NB4 (cell line): ENCODE measurements around the gene RIT2.

Source experiments
- DNase-seq: peaks from one replicate; pipeline ENCODE4 v3.0.0; 2010; ENCODE audit warnings: low read depth
- H3K4me3 ChIP-seq: one replicate; pipeline ENCODE4 v1.5.1; 2011; ENCODE audit warnings: mild to moderate bottlenecking, low read depth, low read length, moderate library complexity
- CTCF ChIP-seq: IDR thresholded peaks from one replicate; pipeline ENCODE4 v1.5.1; 2012; ENCODE audit warnings: low read depth, low read length
- MAX ChIP-seq: IDR thresholded peaks from 2 replicates; pipeline ENCODE4 v1.6.1; 2011; ENCODE audit warnings: low read depth, low read length
- MYC ChIP-seq: IDR thresholded peaks from 2 replicates; pipeline ENCODE4 v1.6.1; 2011; ENCODE audit warnings: low read depth, low read length
- POLR2A ChIP-seq: IDR thresholded peaks from 2 replicates; pipeline ENCODE4 v1.6.1; 2011; ENCODE audit warnings: mild to moderate bottlenecking; ENCODE audit not compliant: insufficient read length; ENCODE audit errors: extremely low read depth

The RIT2 gene

GRCh38 chr18:42822711-42823110 is 292.8 kb downstream of the RIT2 start:
- DNase-seq = no peak
- TF ChIP-seq POLR2A (no peak), MAX (no peak), CTCF (no peak), MYC (no peak)
- H3K4me3 ChIP-seq = no peak overlapping the region

GRCh38 chr18:42821492-42821891 is 294.0 kb downstream of the RIT2 start:
- H3K4me3 ChIP-seq = no peak overlapping the region
- TF ChIP-seq MYC = no peak
- TF ChIP-seq MAX = no peak
- TF ChIP-seq CTCF = no peak
- TF ChIP-seq POLR2A = no peak
- DNase-seq = no peak

- DNase-seq = no peak
- no peak overlapping the region for H3K4me3 ChIP-seq
- TF ChIP-seq MAX (no peak), MYC (no peak), CTCF (no peak), POLR2A (no peak)
Measured at GRCh38 chr18:42814618-42815017, 300.9 kb downstream of the RIT2 start.

- no peak for DNase-seq
- H3K4me3 ChIP-seq = no peak overlapping the region
- no peak for TF ChIP-seq MYC
Measured at GRCh38 chr18:42814184-42814583, 301.3 kb downstream of the RIT2 start.

- TF ChIP-seq CTCF (no peak), MYC (no peak), MAX (no peak), POLR2A (no peak)
- DNase-seq = no peak
Measured at GRCh38 chr18:42813570-42813969, 301.9 kb downstream of the RIT2 start.

GRCh38 chr18:42807887-42808286 is 307.6 kb downstream of the RIT2 start:
- no peak overlapping the region for H3K4me3 ChIP-seq
- TF ChIP-seq POLR2A = no peak
- no peak for DNase-seq

More at GRCh38 chr18:42813570-42813969, 301.9 kb downstream of the RIT2 start:
- H3K4me3 ChIP-seq = no peak overlapping the region

GRCh38 chr18:42801706-42802105 is 313.8 kb downstream of the RIT2 start:
- TF ChIP-seq POLR2A = no peak
- no peak for TF ChIP-seq MAX
- TF ChIP-seq CTCF = no peak
- no peak for TF ChIP-seq MYC
- no peak for DNase-seq
- H3K4me3 ChIP-seq = no peak overlapping the region
